Bone marrow (tissue), 2 donors: ENCODE data around the gene ETFB.
A peak's percentile ranks its signal among the peaks of the same experiment; 100 is the strongest.
"Not testable (repeated sequence)": the region's sequence is repeated elsewhere in the genome, so short reads cannot be mapped to it uniquely, and the experiment has no call there.

ENCODE experiments used
- DNase-seq, 2 donors: peaks; one replicate each; lab custom pipeline; 2025; lab: John Stamatoyannopoulos, UW

The ETFB gene

DNA sequence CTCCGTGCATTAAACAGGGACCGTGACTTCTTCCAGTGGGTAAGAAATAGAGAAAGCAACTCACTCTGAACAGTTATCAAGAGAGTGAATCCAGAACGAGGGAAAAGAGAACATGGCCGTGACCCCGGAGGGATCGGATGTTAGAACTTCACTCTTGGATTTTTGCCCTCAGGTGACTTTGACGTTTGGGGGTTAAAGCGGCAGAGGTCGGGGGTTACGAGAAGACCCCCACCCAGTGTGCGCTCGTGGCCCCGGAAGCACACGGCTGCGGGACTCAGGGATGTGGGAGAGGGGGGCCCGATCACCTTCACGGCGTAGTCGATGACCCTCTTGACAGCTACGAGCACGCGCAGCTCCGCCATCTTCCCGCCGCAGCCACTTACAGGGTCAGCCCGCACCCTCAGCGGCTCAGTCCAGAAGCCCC lies at the start of gene ETFB:
ETFB (minus strand) TSS at position 424 of the 424 bp plus-strand sequence; CDS start at position 362, 62 bp downstream.
- no peak for DNase-seq

DNA sequence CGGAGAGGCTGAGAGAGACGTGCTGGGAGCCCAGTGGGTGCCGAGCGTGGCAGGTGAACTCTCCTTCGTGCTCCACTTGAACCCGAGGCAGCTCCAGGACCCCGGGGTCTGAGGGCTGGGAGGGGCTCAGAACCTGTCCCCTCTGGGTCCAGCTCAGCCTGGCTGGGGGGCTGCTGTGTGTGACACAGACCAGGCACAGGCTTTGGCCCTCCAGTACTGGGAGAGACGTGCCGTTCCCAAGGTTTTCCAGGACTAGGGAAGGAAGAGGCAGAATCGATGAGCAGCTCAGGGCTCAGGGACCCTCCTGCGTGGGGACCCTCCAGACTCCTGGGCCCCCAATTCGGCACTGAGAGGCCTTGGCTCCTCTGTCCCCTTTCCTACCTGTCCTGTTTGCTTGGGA lies 49.0 kb upstream of the ETFB start:
- no peak for DNase-seq

DNA sequence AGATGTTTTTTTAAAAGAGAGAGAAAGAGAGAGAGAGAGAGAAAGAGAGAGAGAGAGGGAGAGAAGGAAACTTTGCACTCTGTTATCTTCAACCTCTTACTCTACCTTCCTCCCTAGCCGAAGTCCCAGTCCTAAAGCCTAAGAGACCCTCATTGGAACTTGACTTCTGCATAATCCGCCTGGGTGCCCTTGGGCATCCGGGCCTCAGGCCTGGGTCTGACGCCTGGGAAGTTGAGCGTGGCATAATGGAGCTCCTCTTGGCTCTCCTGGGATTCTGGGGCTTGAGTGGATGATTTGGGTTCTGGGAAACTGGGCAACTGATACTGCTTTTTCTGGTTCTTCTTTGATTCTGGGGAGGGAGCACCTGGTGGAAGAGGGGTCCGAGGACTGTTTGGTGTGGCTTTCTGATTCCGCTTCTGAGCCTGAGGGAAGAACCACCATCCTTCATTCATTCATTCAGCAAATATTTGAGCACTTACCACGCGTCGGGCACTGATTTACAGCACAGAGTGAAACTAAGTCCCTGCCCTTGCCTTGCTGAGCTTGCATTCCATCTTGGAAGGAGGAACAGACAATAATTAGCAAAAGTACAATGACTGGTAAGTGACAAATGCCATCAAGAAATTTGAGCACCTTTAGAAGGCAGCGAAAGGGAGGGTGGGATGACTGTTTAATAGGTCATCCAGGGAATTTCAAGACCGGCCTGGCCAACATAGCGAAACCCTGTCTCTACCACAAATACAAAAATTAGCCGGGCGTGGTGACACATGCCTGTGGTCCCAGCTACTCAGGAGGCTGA lies 45.0 kb upstream of the ETFB start:
- no peak for DNase-seq

DNA sequence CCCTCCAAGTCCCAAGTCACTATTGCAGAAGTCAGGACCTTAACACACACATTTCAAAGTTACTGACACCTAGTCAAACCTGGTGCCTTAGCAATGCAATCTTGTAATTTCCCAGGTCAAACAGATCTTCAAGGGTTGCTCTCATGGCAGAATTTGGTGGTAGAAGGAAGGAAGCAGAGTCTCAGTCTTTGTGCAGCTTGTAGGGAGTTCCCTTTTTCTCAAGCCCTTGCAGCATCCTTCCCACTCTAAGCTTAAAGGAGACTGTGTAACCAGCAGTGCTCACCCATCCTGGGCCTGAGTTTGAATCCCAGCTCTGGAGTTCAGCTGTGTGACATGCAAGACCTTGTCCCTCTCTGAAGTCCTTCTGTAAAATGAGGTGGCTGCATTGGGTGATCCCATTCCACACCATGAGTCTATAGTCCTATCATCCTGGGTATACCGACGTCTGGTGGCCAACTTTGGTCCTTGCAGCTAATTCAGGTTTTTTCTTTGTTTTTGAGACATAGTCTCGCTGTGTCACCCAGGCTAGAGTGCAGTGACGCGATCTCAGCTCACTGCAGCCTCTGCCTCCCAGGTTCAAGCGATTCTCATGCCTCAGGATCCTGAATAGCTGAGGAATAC lies 41.4 kb upstream of the ETFB start:
- DNase-seq, result peak; percentile 57 to 65

DNA sequence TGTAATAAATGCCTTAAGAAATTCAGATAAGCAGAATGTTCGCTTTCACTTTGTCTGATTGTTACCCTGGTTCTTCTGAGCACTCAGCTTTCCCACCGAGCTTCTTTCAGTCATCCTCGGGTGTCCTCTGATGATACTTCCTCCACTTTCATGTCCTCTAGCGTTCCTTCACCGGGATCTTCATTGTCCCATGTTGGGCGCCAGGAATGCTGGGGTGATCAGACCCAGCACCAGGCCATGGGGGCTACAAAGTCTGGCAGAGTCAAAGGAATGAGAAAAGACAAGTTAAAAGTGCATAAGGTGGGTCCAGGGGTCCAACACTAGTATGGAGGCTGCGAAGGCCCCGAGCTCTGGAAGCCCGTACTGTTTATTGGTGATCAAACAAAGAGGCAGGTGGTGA lies 35.9 kb upstream of the ETFB start:
- DNase-seq, result no peak

DNA sequence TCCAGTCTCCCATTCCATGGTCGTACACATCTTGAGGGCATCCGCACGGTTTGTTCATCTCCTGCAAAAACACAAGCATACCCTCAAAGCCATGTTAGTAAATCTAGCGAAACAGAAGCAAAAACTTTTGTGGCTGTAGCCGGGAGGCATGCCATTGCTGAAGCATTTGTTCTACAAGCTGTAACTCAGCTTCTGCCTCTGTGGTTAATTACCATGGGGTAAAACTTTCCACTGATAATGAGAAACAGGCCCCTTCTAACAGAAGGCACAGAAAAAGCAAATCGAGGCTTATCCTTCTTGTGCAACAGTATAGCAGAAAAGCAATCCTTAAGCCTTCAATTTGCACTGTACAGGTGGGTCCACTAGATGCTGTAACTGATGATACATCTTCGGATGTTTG lies 33.7 kb upstream of the ETFB start:
- not testable (repeated sequence) for DNase-seq

DNA sequence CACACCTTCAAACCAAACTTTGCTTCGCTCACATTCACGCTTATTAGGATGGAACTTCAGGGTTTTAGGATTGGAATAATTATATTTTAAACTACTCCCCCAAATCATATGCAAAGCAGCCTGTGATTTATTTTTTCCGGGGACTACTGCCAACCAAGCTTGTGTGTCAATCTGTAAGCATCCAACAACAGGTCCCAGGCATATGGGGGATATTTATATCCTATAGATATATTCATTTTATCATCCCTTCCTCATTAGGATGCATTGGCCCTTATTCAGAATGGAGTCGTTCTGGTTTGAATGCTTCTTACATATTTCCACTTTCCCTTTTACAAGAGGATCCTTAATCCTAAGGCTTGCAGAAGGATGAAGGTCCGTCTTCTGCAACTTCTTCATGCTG lies 33.0 kb upstream of the ETFB start:
- no peak for DNase-seq

DNA sequence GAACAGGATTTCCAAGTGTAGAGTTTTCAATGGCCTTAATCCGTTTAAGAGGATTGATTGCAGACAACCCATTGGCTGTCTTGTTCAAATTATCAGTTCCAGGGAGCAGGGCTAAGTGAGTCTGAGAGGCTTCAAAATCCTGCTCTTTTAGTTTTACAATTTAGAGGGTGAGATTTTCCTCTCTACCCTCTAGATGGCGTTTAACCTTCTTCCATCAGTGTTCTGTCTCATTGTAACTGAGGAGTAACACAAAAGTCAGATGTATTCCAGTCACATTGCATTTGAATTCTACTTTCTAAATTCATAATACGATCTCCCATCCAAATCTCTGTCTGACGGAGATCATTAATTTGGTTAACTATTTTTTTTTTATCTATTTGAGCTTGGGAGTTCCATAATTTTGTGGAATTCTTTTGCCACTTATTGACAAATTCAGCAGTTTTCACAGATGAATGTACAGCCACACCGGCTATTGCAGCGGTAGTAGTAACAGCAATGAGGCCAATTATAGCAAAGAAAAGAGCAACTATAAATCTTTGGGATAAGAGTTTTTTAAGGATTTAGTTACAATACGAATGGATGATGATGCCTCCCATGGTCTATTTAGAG lies 32.0 kb upstream of the ETFB start:
- DNase-seq, result peak in 1 of 2 donors; percentile 25

DNA sequence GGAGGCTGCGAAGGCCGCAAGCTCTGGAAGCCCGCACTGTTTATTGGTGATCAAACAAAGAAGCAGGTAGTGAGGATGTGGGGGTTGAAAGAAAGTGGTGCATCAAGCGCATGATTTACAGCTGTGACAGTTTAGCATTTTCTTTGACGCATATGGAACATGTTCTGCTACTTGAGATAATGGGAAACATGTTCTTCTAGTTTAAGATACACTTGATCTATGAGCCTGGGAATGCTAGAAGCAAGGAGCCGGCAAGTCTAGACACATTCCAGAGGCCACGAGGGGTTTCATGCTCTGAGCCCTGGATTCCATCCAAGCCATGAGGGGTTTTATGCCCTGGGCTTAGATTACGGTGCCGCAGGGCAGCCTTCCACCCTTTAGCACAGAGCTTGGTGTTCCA lies 31.3 kb upstream of the ETFB start:
- not testable (repeated sequence) for DNase-seq

DNA sequence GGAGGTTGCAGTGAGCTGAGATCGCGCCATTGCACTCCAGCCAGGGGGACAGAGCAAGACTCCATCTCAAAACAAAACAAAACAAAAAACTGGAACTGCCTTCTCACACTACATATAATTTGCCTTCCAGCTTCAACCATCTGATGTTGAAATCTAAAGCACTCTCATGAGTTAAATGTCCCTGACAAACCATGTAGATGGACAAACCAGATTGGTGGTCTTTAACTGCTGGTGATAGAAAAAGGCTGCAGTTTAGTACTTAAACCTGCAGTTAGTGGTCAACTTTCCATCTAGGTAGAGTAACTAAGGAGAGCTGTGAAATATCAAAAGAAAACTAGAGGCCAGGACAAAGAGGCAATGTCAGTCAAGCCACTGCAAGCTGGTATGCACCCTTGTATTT lies 30.0 kb upstream of the ETFB start:
- no peak for DNase-seq

DNA sequence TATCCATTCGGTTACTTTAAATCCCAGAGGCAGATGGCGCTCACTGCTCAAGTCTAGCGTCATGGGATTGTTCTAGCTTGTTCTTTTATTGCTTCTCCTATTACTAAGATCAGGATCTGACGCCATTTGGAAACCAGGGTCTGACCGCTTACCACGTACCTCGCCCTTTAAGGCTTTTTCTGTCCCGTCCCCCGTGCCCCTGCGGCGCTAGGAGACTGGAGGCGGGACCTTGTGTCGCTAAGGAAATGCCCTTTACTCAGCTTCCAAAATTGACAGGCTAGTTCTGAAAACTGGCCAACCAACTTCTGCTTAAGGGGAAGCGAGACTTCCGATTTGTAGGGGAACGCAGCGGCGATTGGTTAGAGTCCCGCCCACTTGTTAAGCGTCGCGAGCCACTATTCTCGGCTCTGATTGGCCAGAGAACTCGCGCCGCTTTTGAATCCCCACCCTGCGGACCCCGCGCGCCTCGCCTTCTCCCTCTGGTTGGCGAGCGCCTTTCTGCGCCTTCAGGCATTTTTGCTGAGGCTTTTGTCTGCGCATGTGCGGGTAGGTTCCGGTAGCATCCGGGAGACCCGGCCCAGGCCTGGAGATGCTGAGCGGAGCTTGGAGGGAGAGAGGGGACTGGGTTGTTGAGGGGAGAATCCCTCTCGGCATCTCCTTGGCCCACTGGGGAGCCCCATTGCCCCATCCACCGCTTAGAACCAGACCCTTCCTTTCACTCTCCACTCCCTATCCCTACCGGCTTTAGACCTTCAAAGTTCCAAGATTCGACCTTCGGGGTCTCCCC lies 28.1 kb upstream of the ETFB start:
- DNase-seq, result peak; percentile 87 to 97

DNA sequence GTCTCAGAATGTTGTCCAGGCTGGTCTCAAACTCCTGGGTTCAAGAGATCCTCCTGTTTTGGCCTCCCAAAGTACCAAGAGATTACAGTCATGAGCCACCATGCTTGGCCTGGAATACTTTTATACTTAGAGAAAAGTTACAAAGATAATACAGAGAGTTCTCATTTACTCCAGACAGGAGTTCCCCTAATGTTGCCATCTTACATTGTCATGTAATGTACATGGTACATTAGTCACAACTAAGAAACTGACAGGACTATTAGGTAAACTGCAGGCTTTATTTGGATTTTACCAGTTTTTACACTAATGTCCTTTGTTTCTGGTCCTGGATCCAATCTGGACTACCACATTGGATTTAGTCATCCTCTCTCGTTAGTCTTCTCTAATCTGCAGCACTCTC lies 26.5 kb upstream of the ETFB start:
- DNase-seq, result no peak

DNA sequence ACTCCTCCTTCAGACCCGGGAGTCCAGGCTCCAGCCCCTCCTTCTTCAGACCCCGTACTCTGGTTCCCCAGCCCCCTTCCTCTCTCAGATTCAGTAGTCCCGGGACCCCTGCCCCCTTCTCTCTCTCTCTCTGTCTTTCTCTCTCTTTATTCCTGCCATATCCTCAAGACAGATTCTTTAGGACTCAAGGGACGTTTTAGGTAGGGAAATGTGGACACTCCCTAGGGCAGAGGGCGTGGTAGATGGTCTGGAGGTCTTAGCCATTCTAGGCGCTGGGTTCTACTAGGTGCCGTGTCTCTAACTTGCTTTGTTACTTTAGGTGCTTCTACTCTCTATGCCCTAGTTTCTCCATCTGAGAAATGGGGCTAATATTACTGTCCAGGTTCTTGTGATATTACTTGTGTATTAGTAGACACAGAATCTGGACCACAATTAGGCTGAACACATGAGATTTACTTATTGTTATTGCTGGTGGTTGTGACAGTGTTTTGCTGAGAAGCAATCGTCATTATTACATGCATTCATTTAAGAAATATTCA lies 25.0 kb upstream of the ETFB start:
- no peak for DNase-seq

DNA sequence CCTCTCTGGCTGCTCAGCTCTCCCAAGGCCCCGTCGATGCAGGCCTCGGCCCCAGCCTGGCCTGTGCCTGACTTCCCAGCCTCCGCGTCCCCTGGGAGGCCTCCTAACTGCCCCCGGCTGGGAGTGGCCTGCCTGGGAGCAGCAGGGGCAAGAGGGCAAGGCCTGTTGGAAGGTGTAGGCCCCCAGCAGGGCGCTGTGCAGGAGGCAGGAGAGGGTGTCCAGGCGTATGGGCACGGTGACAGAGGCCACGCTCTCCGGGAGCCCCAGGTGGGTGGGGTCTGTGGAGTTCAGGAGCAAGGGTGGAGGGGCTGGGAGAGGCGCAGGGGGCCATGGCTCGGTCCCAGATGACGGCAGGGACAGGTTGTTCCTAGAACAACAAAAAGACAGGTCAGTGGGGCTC lies 23.0 kb upstream of the ETFB start:
- DNase-seq, result no peak

DNA sequence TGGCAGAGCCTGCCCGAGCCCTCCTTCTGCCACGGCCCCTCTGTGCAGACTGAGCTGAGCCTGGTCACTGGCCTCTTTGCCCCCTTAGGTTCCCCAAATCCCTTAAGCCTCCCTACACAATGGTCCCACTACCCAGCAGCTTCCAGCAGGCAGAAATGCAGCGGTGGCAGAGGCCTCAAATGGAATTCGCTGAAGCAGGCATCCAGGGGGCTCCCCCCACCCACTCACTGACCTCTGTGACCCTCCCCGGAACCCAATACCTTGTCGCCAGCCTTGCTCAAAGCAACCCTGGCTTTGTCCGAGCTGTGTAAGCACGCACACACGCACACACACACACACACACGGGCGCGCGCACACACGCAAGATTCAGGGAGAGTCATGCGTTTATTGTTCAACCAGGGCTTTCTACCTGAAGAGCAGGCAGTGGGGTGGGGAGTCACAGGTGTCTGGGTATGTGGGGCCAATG lies 21.8 kb upstream of the ETFB start, which contains the start of gene LIM2:
LIM2 (minus strand) TSS at position 51 of the 466 bp plus-strand sequence. CDS start 531 bp downstream, outside the sequence.
- DNase-seq, result no peak

DNA sequence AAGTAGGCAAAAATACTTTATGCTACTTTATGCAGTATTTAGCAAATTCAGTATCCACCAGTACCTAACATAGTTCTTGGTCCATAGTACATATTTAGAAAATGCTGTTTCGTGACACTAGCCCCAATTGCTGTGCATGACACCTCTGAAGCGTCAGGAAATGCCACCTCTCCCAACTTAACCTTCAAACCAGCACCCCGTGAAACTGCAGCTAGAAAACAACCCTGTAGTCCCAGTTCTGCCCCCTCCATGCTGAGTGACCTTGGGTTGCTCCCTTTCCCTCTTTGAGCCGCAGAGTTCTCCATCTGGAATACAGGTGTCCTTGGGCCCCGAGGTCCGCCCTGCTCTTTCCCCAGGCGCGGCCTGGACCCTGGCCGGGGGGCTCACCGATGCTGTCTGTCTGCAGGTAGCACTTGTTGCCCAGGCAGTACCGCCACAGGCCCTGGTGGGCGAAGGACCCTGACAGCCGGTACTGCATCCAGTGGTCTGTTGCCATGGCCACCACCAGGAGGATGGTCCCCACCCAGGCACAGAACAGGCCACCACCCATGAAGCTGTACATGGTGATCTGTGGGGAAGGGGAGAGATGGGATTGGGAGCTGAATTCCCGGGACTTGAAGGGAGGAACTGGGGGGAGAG lies 20.8 kb upstream of the ETFB start:
- no peak for DNase-seq

DNA sequence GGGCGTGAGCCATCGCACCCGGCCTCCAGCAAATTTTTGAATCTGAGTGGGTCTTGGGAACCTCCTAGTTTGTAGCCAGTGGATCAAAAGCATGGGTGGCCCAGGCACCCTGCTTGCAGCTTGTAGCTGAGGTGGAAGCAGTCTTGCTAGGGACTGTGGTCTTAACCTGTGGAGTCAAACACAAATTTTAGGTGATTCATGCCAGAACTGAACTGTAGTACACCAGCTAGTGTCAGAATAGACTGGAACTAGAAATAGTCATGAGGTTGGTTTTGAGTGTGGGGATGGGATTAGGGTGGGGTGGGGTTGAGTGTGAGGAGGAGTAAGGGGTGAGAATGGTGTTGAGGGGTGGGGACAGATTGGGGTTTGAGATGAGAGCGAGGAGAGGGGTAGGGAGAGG lies 15.8 kb upstream of the ETFB start:
- no peak for DNase-seq

DNA sequence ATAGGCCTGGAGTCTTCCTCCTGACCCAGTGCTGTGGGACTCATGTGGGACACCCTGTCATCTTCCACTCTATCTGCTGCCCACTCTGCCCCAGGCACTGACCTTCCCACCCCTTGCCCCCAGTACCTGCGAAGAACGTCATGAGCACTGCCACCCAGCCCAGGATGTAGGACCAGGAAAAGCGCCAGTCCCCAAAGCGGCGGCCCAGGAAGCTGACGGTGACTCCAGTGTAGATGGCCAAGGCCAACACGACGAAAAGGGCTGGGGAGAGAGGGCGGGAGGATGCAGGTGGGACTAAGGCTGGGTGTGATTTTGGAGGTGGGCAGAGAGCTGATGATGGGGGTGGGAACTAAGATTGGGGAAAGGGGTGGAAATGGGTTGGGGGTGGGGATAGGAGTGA lies 14.2 kb upstream of the ETFB start:
- DNase-seq, result no peak

DNA sequence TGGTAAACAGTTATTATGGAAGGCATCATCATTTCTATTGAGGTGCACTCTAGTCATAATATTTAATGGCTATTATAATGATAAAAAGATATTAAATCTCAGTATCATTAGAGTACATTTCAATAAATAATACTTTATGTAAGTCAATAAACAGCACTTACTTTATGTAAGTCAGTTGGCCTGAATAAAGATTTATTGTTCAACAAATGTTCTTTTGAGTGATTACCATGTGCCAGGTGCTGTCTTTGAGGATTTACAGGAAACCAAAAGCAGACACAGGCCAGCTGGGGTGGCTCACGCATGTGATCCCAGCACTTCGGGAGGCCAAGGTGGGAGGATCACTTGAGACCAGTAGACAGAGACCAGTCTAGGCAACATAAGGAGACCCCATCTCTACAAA lies 11.2 kb upstream of the ETFB start:
- DNase-seq, result no peak

DNA sequence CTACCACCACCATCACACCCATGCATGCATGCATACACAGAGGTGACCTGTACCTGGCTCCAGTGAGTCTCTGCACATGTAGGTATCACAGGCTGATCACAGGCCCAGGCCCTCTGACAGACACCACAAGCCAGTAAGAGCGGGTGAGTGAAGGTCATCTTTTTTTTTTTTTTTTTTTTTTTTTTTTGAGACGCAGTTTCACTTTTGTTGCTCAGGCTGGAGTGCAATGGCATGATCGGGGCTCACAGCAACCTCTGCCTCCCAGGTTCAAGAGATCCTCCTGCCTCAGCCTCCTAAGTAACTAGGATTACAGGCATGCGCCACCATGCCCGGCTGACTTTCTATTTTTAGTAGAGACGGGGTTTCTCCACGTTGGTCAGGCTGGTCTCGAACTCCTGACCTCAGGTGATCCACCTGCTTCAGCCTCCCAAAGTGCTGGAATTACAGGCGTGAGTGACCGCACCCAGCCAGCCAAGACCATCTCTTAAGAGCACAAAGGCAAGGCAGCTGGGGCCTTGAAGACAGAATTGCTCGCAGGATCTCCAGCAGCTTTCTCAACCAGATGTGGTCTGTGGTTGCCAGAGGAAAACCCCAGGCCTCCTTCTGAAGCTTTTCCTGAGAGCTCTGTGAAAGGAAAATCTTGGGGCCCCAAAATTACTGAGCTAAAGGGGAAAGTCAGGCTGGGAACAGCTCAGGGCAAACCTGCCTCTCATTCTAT lies 9.5 kb upstream of the ETFB start:
- peak in 1 of 2 donors; percentile 7 for DNase-seq
